ENCODE measurements around the gene MED19. TPM values are rescaled to one million over a fixed set of nuclear protein-coding genes. Genes with fewer than 3 reads are reported as not detected.

MED19 gene
- 25.4 TPM for total RNA-seq

GRCh38 chr11:57711414-57712255, at the start of gene MED19:
TSS of gene MED19 (minus strand) at chr11:57712215. CDS start at chr11:57712179, 36 bp downstream.

GRCh38 chr11:57751676-57752253, 39.8 kb upstream of the MED19 start, which contains the start of gene BTBD18:
TSS of gene BTBD18 (minus strand) at chr11:57751819. CDS start at chr11:57751188, 631 bp downstream.

GRCh38 chr11:57741132-57742086, 29.4 kb upstream of the MED19 start, which contains the start of gene SELENOH:
TSS of gene SELENOH (plus strand) at chr11:57741491. CDS start at chr11:57741596, 105 bp downstream.

GRCh38 chr11:57712256-57713150, 488 bp upstream of the MED19 start, which contains the start of gene TMX2:
TSS of gene TMX2 (plus strand) at chr11:57712593. CDS start at chr11:57712619, 26 bp downstream.

DNA sequence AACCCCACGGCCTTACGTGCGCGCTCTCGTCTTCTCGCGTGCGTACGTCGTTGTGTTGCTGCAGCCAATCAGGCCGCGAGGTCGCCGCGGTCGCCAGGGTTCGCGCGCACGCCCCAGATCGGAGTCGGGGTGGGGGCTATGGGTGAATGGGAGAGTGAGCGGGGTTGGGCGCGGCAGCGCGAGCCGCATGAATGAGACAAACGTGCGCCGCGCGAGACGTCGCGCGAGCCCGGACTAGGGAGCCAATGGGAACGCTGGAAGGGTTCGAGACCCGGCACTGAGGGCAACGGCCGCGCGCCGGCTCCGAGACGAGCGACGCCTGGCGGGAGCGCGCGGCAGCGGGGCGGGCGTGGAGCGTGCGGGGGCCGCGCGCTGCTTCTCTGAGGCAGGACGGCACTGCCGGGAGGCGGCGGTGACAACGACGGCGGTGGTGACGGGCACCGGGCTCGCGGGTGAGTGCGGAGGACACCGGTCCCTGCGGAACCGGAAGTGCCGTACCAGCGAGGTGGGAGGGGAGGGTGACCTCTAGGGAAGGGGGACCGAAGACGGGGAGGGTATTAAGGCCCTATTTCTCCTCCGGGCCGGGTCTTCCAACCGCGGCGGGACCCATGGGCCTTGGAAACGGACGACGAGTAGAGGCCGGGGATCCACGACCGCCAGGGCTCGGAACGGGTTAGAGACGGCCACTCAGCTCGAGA, 44.1 kb downstream of the MED19 start, which contains the start of gene ZDHHC5:
Gene ZDHHC5 (plus strand): TSS at position 379 of the 698 bp plus-strand sequence. CDS start 4,977 bp downstream, outside the sequence.

GRCh38 chr11:57657194-57658022, 54.6 kb downstream of the MED19 start, which contains the start of gene CLP1:
TSS of gene CLP1 (plus strand) at chr11:57657762. CDS start at chr11:57659477, 1,715 bp downstream.

Small RNAs within 50 kb of the gene (small RNA-seq; reads per million reads assigned to genes)
- gene TMX2-CTNND1 = not detected

Other genes starting within 250 kb of the MED19 start
- gene SLC43A1, start 196.5 kb downstream of the MED19 start, total RNA-seq = 2.1 TPM
- gene TIMM10, start 181.5 kb downstream of the MED19 start, total RNA-seq = 23.3 TPM
- gene SMTNL1, start 174.6 kb downstream of the MED19 start, total RNA-seq = not detected
- 51.4 TPM for gene UBE2L6, start 144.5 kb downstream of the MED19 start, total RNA-seq
- 9.5 TPM for gene SERPING1, start 114.5 kb downstream of the MED19 start, total RNA-seq
- 2.5 TPM for gene YPEL4, start 62.3 kb downstream of the MED19 start, total RNA-seq
- gene CLP1, start 54.5 kb downstream of the MED19 start, total RNA-seq = 14.3 TPM
- 25.8 TPM for gene ZDHHC5, start 44.1 kb downstream of the MED19 start, total RNA-seq
- 75.0 TPM for gene TMX2, start 378 bp upstream of the MED19 start, total RNA-seq
- gene SELENOH, start 29.3 kb upstream of the MED19 start, total RNA-seq = 46.4 TPM
- not detected for gene BTBD18, start 39.6 kb upstream of the MED19 start, total RNA-seq
- 123 TPM for gene CTNND1, start 49.6 kb upstream of the MED19 start, total RNA-seq